HG02759 (cell line): ENCODE data around the gene NELL2.

ENCODE experiments used
- ATAC-seq: cut with Tn5 transposase; IDR thresholded peaks from one replicate; pipeline ENCODE4 v1.9.1; 2021; ENCODE audit warnings: mild to moderate bottlenecking, moderate library complexity; ENCODE audit not compliant: unreplicated experiment

NELL2 gene

DNA sequence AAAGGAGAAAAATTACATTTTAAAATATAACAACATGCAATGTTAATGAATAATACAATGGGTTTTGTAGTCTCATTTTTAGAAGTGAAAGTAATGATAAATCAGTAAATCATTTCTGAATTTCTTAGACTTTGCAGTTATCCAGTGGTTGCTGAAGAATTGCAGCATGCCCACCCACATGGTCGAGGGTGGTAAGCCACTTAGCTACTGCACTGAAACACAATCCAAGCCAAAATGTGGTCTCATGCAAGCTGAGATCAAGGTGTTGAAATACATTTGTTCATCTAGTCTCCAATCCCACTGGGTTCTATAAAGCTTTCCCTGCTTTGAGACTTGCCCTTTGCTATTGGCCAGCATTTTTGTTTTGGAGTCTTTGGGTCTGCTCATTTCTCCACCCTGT, 247.9 kb downstream of the NELL2 start:
- no peak for ATAC-seq

DNA sequence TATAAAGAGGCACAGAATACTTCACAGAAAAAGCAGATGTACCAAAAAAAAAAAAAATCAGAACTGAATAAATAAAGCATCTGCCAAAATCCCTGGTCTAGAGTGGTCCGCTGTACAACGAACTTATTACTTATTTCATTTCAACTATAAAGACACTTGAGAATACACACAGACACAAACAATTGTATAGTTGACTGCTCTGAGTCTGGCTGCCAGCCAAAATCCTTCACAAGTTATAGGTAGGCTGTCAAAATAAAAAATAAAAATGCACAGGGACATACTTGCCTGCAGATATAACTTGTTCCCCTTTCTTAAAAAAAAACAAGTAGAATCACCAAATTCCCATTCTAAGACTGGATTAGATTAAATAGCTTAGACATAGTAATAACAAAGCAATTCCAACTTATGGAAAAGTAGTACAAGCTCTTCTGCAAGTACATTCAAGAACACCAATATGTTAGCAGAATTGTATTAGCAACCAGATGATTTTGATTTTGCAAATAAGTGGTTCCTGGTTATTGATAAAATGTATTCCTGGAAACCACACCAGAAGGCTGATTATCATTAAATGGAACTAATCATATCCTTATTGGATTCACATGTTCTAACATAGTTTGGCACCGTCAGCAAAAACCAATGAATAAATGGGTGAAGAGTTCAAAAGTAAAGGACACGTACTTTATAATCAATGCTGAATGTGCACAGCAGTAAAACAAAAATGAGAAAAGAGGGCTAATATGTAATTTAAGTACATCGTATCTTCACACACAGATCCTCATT, 248.5 kb downstream of the NELL2 start:
- ATAC-seq = no peak

DNA sequence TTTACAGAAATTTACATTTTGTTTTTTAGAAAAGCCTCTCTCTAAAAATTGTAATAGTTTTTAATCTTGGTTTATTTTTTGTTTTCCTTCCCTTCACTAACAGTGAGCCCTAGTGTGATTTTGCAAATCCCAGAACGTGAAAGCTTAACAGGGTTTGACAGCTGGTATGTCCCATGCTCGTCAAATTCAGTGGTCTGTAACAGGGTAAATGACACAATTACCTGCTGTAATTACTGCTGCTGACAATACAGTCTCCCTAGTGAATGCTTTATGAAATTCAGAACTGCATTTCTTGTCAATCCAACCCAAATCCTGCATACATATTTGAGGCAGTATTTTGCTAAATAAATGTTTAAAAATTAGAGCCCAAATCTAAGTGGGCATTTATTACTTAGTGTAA, 249.2 kb downstream of the NELL2 start:
- no peak for ATAC-seq

DNA sequence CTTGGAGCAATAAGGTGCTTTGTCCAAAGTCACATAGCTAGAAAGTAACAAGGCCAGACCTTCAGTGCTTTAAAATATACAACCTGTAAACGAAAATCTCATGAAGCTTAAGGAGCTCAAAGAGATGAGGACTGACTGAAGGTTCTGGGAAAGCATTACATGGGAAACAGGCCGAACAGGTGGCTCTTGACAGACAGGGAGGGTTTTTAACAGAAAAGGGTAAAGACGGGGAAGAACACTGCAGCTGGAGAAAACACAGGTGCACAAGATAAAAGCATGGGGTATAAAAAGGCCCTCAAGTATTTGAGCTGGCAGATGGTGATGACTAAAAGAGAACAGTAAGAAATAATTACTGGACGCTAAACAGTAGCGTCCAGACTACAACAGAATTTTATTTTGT, 257.2 kb downstream of the NELL2 start:
- ATAC-seq = no peak

DNA sequence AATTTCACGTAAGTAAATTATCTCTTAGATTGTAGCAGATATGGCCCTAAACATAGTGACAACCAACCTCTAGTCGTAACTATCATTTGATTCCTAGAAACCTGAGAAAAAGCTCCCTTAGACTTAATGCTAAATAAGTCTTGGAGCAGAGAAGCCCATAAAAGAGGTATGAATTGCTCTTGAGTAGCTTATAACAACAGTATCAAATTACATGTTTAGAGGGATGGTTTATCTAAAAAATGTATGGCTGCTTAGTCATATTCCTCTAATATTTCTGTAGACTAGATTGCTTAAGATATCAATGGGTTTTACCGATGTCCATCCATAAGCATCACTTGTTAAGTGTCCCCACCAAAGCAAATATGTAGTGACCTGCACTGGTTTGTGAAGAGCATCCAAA, 259.7 kb downstream of the NELL2 start:
- no peak for ATAC-seq

DNA sequence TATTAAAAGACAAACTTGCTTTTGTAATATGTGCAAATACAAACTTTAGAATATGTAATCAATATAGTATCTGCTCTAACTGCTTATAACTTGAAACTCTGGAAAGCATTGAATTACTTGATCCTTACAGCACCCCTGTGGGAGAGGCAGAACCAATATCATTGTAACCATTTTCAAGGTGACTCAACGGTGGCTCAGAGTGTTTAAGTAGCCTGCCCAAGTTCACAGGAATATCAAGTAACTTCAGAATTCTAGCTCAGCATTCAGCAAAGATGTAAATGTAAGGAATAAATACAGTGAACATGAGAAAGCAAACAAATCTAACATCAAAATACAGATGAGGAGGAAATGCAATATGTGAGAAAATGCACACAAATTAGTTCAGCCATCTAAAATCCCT, 264.6 kb downstream of the NELL2 start:
- no peak for ATAC-seq

DNA sequence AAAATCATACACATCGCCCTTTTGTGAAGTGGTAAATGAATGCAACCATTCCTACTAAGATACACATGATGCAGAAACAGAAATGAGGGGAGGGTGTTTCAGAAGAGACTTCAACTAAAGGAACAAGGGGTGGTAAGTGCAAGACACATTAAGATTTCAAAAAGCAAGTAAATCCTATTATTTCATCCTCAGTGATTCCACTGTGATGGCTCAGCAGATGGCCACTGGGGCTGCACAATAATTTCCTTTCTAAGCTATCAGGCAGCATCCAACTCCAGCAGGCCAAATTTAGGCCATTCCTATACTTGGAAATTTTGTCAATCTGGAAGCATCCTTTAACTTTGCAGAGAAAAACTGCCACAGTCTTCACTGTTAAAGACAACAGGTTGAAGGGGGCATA, 272.4 kb downstream of the NELL2 start:
- ATAC-seq = no peak

DNA sequence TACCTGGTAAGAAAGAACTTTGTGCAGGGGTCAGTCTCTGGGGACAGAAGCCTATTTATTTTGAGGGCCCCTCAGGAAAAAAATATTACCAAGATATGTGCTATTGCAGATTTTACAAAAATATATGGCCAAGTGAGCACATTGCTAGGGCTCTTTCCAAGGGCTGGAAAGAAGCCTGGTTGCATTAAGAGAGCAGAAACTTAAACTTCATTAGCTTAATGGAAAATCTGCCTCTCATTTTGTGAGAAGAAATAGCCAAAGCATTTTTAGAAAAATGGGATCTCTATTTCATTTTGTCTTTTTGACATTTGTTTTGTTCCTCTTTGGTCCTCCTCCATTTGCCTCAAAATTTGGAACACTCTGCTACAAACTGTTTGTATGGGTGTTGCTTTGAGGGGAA, 283.5 kb downstream of the NELL2 start:
- ATAC-seq = no peak

DNA sequence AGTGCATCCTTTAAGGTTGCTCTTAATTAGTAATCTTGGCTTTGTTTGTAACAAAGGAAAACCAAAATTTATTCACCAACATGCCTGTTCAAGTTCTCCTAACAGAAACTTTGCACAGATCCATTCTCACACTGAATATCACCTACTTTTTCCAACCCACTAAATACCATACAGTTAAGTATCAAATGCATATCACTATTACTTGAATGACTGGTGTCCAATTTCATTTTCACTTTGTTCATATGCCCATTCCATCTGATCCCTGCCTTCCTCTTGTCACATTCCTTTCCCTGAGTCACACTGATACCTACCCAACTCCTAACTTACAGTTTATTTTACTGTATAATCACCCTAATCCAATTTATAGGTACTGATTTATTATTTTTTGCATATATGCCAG, 286.4 kb downstream of the NELL2 start:
- ATAC-seq = no peak

DNA sequence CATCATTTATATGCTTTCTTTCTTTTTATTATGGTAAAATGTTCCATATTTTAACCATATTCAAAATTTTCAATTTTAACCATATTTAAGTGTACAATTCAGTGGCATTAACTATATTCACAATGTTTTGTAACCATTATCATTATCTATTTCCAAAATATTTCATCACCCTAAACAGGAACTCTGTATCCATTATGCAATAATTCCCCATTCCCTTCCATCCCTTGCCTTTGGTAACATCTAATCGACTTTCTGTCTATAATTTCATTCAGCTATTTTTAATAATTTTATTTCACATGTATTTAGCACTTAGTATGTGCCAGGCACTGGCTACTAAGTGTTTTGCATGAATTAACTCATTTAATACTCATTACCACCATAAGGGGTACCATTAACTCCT, 287.5 kb downstream of the NELL2 start:
- no peak for ATAC-seq

DNA sequence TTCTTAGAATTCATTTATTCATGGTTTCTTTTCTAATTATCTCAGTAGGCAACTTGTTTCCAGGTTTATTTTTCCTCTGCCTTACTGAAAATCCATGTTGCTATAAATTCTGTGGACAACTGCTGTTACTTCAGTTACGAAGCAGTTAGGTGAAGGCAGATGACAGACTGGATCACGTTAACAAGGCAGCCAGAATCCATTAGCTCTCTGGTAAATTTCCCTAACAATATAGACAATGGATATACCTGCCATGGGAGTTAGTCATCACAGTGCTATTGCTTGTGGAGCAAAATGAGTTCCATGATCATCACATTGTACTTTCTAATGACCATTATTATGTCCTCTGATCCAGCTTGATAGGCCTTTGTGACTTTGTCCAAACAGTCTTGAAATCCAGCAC, 291.5 kb downstream of the NELL2 start:
- ATAC-seq = no peak

DNA sequence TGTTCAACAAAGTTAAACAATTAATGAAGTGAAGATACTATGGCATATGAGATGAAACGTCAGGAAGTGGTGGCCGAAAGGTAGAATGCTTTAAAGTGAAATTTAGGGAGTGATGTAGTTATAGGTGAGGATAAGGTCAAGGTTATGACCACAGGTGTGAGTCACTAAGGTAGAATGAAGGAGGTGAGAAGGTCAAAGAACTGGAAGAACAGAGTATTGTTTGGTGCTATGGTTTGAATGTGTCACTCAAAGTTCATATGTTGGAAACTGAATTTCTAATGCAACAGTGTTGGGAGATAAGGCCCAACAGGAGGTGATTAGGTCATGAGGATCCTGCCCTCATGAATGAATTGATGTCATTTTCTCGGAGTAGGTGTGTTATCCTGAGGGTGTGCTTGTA, 293.6 kb downstream of the NELL2 start:
- no peak for ATAC-seq

DNA sequence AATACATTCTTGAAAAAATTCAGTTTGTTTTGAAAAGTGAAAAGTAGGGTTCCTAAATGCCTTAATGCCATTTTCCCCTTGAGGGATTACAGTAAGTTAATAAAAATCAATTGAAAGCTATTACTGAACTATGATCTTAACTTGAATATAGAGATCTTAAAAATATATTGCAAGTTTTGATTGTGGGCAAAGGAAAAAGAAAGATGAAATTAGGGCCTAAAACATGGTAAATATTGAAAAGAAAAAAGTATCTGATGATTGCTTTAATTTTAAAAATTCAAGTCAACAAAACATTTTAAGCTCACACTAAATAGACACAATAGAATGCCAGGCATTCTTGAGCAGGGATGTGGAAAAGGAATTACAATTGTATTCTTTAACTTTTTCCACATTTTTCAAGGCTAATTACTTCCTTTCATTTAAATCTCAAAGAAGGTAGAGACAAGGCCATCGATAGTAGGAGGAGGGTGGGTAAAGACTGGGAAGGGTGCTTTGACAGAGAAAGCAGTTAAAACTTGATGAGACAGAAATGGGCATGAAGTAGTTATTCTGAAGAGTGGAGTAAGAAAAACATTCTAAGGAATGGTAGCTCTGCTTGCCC, 294.4 kb downstream of the NELL2 start:
- no peak for ATAC-seq

DNA sequence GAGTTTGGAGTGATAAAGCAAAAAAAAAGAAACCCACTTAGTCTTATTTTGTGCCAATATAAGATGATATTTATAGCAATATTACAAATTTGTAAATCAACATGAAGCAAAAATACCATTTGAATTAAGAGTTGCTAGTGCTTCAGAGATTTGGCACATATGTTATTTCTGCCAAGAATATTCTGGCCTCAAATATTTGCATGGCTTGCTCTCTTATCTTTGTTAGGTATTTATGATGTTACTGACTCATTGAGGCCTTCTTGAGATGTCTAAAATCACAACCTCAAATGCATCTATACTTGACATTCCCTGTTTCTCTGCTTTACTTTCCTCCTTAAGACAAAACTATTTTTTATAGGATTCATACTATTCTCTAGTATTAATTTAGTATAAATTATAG, 301.5 kb downstream of the NELL2 start:
- ATAC-seq = no peak

DNA sequence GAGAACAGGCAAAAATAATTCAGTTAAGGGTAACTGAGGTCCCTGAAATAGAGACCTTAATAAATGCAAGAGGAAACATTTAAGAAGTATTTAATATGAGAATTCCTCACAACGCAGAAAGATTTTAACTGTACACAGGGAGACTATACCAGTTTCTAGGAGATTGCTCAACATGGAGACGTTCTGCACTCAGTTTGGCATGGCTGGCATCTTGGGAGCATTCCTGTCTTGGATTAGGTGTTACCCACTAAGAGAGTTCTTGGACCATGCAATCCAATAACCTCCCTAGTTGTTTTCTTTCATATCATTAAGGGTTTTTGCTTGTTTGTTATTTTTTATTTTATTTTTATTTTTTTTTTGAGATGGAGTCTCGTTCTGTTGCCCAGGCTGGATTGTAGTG, 302.4 kb downstream of the NELL2 start:
- ATAC-seq = no peak

DNA sequence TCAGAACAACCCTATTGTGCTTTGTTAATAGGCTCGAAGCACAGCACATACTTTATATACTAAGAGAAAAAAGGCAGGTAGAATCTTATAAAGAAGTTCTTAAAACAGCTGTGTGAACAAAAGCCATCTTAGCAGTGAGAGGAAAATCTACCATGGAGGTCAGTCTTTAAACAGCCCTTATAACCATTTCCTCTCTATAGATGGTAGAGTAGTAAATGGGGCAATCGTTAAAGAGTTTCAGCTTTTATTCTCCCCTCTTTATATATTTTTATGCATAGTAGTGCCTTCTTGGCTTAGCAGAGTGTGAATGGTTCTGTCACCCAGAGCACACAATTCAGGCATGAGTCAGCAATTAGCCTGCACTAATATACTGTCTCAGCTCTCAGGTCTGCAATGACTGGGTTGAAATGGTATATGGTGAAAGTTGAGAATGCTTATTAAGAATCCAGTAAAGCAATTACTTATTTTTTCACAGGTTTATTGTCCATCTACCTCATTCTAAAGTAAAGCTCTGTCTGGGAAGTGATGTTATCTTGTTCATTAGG, 305.0 kb downstream of the NELL2 start:
- no peak for ATAC-seq

DNA sequence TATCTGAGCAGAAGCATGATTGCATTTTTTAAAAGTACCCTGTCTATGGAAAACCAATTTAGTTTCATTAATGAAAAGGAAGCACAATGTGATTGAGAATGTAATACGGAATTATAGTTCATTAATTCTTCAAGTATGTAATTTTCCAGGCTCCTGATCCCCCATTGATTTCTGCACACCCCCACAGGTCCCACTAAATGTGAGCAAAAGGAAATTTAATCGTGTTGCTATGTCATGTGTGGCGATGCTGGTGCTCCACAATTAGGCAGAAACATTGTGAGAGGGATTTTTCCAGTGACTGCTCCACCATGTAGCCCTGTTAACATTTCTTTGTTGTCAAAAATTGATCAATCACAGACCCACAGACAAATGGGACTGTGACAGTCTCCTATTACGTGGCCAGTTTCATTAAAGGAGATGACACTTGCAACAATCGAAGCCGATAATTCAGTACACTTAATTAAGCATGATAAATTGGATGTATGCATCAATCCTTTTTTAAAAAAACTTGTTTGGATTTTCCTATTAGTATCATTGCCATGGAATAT, 306.0 kb downstream of the NELL2 start:
- no peak for ATAC-seq

DNA sequence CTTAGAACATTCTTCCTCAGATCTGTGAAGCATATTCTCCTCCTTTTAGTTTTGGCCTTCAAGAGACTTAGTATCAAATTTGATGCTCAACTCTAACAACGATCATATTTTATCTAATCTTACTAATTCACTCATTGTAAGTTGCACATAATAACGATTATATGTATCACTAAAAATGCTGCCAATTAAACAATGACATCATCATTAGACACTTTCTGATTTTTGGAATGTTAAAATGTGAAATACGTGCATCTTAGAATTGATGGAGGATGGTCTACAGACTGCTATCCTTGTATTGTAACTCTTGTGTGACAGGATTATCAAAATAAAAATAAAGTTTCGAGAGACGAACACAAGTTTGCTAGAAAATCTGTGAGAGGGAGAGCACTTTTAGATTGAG, 311.0 kb downstream of the NELL2 start:
- ATAC-seq = no peak

DNA sequence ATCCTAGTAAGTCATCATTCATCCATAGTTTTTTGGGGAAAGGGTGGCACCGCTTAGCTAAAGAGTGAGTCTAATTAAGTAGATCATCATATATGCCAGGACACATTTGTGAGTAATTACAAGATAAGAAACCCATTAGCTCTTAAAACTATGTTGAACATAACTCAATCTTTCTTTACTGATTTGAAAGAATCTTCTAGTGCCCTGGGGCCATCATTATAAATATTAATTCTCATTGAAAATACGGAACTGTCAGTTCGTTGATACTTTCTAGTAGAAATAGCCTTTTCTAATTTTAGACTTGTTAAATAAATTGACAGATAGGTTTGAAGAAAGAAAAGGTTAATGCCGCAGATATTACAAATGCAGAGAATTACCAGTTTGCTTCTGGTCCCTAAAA, 312.6 kb downstream of the NELL2 start:
- ATAC-seq = no peak

DNA sequence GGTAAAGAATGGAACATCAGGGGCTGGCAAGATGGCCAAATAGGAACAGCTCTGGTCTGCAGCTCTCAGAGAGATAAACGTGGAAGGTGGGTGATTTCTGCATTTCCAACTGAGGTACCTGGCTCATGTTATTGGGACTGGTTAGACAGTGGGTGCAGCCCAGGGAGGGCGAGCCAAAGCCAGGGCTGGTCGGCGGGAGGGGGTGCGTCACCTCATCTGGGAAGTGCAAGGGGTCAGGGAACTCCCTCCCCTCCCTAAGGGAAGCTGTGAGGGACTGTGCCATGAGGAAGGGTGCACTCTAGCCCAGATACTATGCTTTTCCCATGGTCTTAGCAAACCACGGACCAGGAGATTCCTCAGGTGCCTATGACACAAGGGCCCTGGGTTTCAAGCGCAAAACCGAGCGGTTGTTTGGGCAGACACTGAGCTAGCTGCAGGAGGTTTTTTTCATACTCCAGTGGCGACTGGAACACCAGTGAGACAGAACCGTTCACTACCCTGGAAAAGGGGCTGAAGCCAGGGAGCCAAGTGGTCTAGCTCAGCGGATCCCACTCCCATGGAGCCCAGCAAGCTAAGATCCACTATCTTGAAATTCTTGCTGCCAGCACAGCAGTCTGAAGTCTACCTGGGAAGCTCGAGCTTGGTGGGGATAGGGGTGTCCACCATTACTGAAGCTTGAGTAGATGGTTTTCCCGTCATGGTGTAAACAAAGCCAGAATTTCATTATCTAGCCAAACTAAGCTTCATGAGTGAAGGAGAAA, 317.6 kb downstream of the NELL2 start:
- ATAC-seq = no peak

DNA sequence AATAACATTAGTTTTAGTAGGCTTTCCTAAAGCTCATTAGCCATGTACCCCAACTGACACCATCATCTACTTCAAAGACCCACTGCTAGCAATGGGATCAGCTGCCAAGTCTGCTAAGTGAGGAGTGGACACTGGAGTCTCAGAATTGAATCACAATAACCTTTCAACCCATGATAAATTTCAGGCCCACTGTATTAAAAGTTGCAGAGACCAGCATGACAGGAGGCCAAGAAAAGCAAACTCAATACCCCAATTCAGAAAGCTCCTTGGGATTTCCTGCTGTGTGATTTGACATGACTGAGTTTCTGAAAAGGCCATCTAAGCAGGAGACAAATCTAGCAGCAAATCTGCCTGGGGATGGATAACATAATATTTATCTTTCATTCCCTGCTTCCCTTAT, 320.7 kb downstream of the NELL2 start:
- no peak for ATAC-seq

DNA sequence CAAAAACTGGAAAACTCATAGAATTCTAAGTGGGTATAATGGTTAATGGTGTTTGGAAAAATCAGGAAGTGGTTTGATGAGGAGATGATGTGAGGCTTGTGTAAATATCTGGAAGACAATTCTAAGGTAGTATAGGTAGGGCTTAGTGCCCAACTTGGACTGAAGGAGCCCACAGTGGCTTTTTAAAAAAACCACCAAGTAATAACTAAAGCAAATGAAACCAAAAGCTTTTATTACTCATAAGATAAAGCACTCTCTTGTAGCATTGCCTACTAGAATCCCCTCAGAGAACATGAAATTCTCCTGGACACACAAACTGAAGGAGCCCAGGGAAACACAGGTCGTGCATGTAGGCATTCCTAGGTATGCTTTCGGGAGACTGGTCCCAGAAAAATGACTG, 324.5 kb downstream of the NELL2 start:
- ATAC-seq = no peak
